Mesenteric fat pad (tissue), 1 donor: Measurements from ENCODE around the gene OMP. TPM values are rescaled to one million over a fixed set of nuclear protein-coding genes. Genes with fewer than 3 reads are reported as not detected.

Experiments used
- DNase-seq: peaks from one replicate; pipeline ENCODE4 v3.0.0-alpha.2; 2020; ENCODE audit warnings: low spot score
- total RNA-seq: library from RNA; stranded (reverse); fragmentation: NEBNext Ultra II Directional; extraction: Animal tissue kit (Norgen Biotek cat#: 25700); gene quantifications from one replicate; pipeline ENCODE4 v1.2.1, GENCODE V29; 2021
- donor health status: DM: yes; HTN: yes; CAD: no.

Gene OMP
- total RNA-seq, 1 donor from 2014 or later, result not detected

- no peak for DNase-seq
Observed at GRCh38 chr11:77121876-77122575, 19.4 kb downstream of the OMP start.

- no peak for DNase-seq
Observed at GRCh38 chr11:77122576-77123212, 20.1 kb downstream of the OMP start.

GRCh38 chr11:77123591-77123990 lies 21.0 kb downstream of the OMP start:
- no peak for DNase-seq

- no peak for DNase-seq
Observed at GRCh38 chr11:77124041-77124440, 21.4 kb downstream of the OMP start.

- DNase-seq, result no peak
Observed at GRCh38 chr11:77124488-77124887, 21.8 kb downstream of the OMP start.

GRCh38 chr11:77125191-77125590 lies 22.6 kb downstream of the OMP start:
- DNase-seq, result no peak

- no peak for DNase-seq
Observed at GRCh38 chr11:77125695-77126094, 23.1 kb downstream of the OMP start.

- no peak for DNase-seq
Observed at GRCh38 chr11:77126156-77126775, 23.6 kb downstream of the OMP start.

GRCh38 chr11:77126861-77127234 lies 24.2 kb downstream of the OMP start:
- no peak for DNase-seq

- no peak for DNase-seq
Observed at GRCh38 chr11:77127235-77127911, 24.7 kb downstream of the OMP start.

GRCh38 chr11:77127920-77128691 lies 25.5 kb downstream of the OMP start, which contains the start of gene MYO7A:
TSS of gene MYO7A (plus strand) at chr11:77128246. CDS start at chr11:77130635, 2,389 bp downstream.
- DNase-seq, result no peak

- DNase-seq, result no peak
Observed at GRCh38 chr11:77129069-77129841, 26.6 kb downstream of the OMP start.

- no peak for DNase-seq
Observed at GRCh38 chr11:77129842-77130756, 27.5 kb downstream of the OMP start.

GRCh38 chr11:77130763-77131513 lies 28.3 kb downstream of the OMP start:
- DNase-seq, result no peak

- DNase-seq, result no peak
Observed at GRCh38 chr11:77131560-77131959, 28.9 kb downstream of the OMP start.

GRCh38 chr11:77135069-77135468 lies 32.4 kb downstream of the OMP start:
- DNase-seq, result no peak

- no peak for DNase-seq
Observed at GRCh38 chr11:77136074-77136473, 33.4 kb downstream of the OMP start.

- no peak for DNase-seq
Observed at GRCh38 chr11:77136784-77137420, 34.3 kb downstream of the OMP start.
